Fibroblast of lung (primary cell): ENCODE data around the gene NOL7. TPM values are rescaled to one million over a fixed set of nuclear protein-coding genes. Genes with fewer than 3 reads are reported as not detected.

ENCODE experiments used
- DNase-seq, 2 donors: peaks; one replicate each; pipeline versions ENCODE4 v3.0.0 to v3.0.0-alpha.2; 2010; ENCODE audit warnings: low read depth in 2 of 2
- H2AFZ ChIP-seq: 2 replicates; pipeline ENCODE4 v1.5.1; 2012; ENCODE audit warnings: low read length, control low read depth, inconsistent platforms
- H3K27ac ChIP-seq: 2 replicates; pipeline ENCODE4 v1.5.1; 2011; ENCODE audit warnings: low read length, control low read depth; ENCODE audit not compliant: insufficient read depth
- H3K27me3 ChIP-seq: 2 replicates; pipeline ENCODE4 v1.5.1; 2011; ENCODE audit warnings: mild to moderate bottlenecking, low read length; ENCODE audit not compliant: control insufficient read depth, insufficient read depth
- H3K36me3 ChIP-seq: 2 replicates; pipeline ENCODE4 v1.5.1; 2011; ENCODE audit warnings: low read length; ENCODE audit not compliant: control insufficient read depth, insufficient read depth
- H3K4me1 ChIP-seq: 2 replicates; pipeline ENCODE4 v1.5.1; 2011; ENCODE audit warnings: low read length; ENCODE audit not compliant: control insufficient read depth, insufficient read depth; ENCODE audit errors: extremely low read depth
- H3K4me2 ChIP-seq: 2 replicates; pipeline ENCODE4 v1.5.1; 2011; ENCODE audit warnings: low read length, control low read depth; ENCODE audit not compliant: insufficient read depth; ENCODE audit errors: extremely low read depth
- H3K4me3 ChIP-seq, 4 experiments: fragments of 200-600 bp in 1 of 4; sonication (generic) in 1 of 4; replicated peaks in 1 of 4; 2 replicates each; pipeline ENCODE4 v1.5.1; 2011 to 2016; ENCODE audit warnings: low read length in 4 of 4, low read depth in 3 of 4, mild to moderate bottlenecking in 3 of 4, control low read depth in 2 of 4, inconsistent platforms in 1 of 4, mixed read lengths in 1 of 4; ENCODE audit not compliant: insufficient read depth in 1 of 4; ENCODE audit errors: control extremely low read depth in 1 of 4
- H3K79me2 ChIP-seq: 2 replicates; pipeline ENCODE4 v1.5.1; 2012; ENCODE audit warnings: mild to moderate bottlenecking, low read length, inconsistent platforms; ENCODE audit not compliant: control insufficient read depth, insufficient read depth
- H3K9ac ChIP-seq: 2 replicates; pipeline ENCODE4 v1.5.1; 2011; ENCODE audit warnings: mild to moderate bottlenecking, low read length, control low read depth; ENCODE audit not compliant: insufficient read depth
- H3K9me3 ChIP-seq: 2 replicates; pipeline ENCODE4 v1.5.1; 2012; ENCODE audit warnings: low read depth, low read length; ENCODE audit not compliant: control insufficient read depth, insufficient read depth
- H4K20me1 ChIP-seq: 2 replicates; pipeline ENCODE4 v1.5.1; 2011; ENCODE audit warnings: low read length; ENCODE audit not compliant: control insufficient read depth, insufficient read depth; ENCODE audit errors: extremely low read depth
- CTCF ChIP-seq, 2 donors: IDR thresholded peaks in 1 of 2; conservative IDR thresholded peaks in 1 of 2; 1 replicate in 1 of 2; 2 replicates in 1 of 2; pipeline ENCODE4 v1.5.1; 2011 to 2012; ENCODE audit warnings: low read length in 2 of 2, control low read depth in 1 of 2, inconsistent platforms in 1 of 2, low read depth in 1 of 2, mild to moderate bottlenecking in 1 of 2
- EZH2 ChIP-seq: IDR thresholded peaks from 2 replicates; pipeline ENCODE4 v1.5.1; 2012; ENCODE audit warnings: low read length, control low read depth, mild to moderate bottlenecking; ENCODE audit errors: missing control alignments
- polyA plus RNA-seq, 2 donors: library from polyadenylated mRNA; depleted of rRNA in 1 of 2; stranded (reverse) in 1 of 2; unstranded in 1 of 2; fragments of >200 nt; gene quantifications; 2 replicates each; pipeline ENCODE4 v1.2.1, GENCODE V29; 2011 to 2012; ENCODE audit warnings: missing spikeins in 1 of 2
- total RNA-seq: library from RNA; depleted of rRNA; stranded (reverse); fragments of >200 nt; gene quantifications from 2 replicates; pipeline ENCODE4 v1.2.1, GENCODE V29; 2014

NOL7 gene
- total and polyA plus RNA-seq, 2 donors (not counting 1 experiment from before 2014, with no cell fraction given), result 47.2 to 48.0 TPM

GRCh38 chr6:13579911-13580310, 35.2 kb upstream of the NOL7 start:
- H3K27me3 ChIP-seq, result no peaks in the 10 kb centered on the region
- TF ChIP-seq CTCF (conservative IDR thresholded peaks at IDR 0.05 in 1 of 2, IDR thresholded peaks at IDR 0.05 in 1 of 2; ENCODE audit: low read depth in 1 of 2, low read length in 2 of 2), result no peak
- H3K9me3 ChIP-seq, result no peaks in the 10 kb centered on the region
- no peak overlapping the region for H3K4me3 ChIP-seq
- H3K36me3 ChIP-seq, result no peaks in the 10 kb centered on the region
- no peaks in the 10 kb centered on the region for H4K20me1 ChIP-seq
- no peak overlapping the region for H3K27ac ChIP-seq
- H3K79me2 ChIP-seq, result no peaks in the 10 kb centered on the region
- DNase-seq, result no peak
- H2AFZ ChIP-seq, result no peak overlapping the region
- H3K9ac ChIP-seq, result no peak overlapping the region
- no peak overlapping the region for H3K4me2 ChIP-seq
- H3K4me1 ChIP-seq, result no peaks in the 10 kb centered on the region

- Histone ChIP-seq H3K27ac (no peak overlapping the region), H3K36me3 (no peaks in the 10 kb centered on the region), H2AFZ (no peak overlapping the region), H3K27me3 (no peaks in the 10 kb centered on the region), H3K4me2 (no peak overlapping the region), H3K4me1 (peaks cover 2% of the 10 kb centered on the region), H3K9me3 (no peaks in the 10 kb centered on the region), H4K20me1 (no peaks in the 10 kb centered on the region), H3K4me3 (no peak overlapping the region), H3K9ac (no peak overlapping the region), H3K79me2 (no peaks in the 10 kb centered on the region)
- no peak for DNase-seq
- TF ChIP-seq CTCF (conservative IDR thresholded peaks at IDR 0.05 in 1 of 2, IDR thresholded peaks at IDR 0.05 in 1 of 2; ENCODE audit: low read depth in 1 of 2, low read length in 2 of 2) (no peak), EZH2 (no peak)
These were observed 33.4 kb upstream of the NOL7 start for GRCh38 chr6:13581700-13582229.

GRCh38 chr6:13586603-13587542, 28.3 kb upstream of the NOL7 start:
- H3K27me3 ChIP-seq, result no peaks in the 10 kb centered on the region
- no peaks in the 10 kb centered on the region for H3K36me3 ChIP-seq
- no peak overlapping the region for H2AFZ ChIP-seq
- peaks cover 4% of the 10 kb centered on the region for H3K4me1 ChIP-seq
- no peaks in the 10 kb centered on the region for H3K9me3 ChIP-seq
- TF ChIP-seq CTCF (conservative IDR thresholded peaks at IDR 0.05 in 1 of 2, IDR thresholded peaks at IDR 0.05 in 1 of 2; ENCODE audit: low read depth in 1 of 2, low read length in 2 of 2) (no peak), EZH2 (no peak)
- H3K4me3 ChIP-seq, result no peak overlapping the region
- no peak overlapping the region for H3K9ac ChIP-seq
- no peak overlapping the region for H3K4me2 ChIP-seq
- no peaks in the 10 kb centered on the region for H3K79me2 ChIP-seq
- DNase-seq, result peak in 1 of 2 donors; percentile 59
- no peak overlapping the region for H3K27ac ChIP-seq
- no peaks in the 10 kb centered on the region for H4K20me1 ChIP-seq
